HCT116 (cell line): Measurements from ENCODE around the gene LY9. TPM values are rescaled to one million over a fixed set of nuclear protein-coding genes. Genes with fewer than 3 reads are reported as not detected.

Source experiments
- ATAC-seq: fragments of 200-7000 bp; cut with Tn5 transposase; 2 replicates; pipeline ENCODE4 v1.9.1; 2020; ENCODE audit warnings: mild to moderate bottlenecking, moderate library complexity
- BruUV-seq: library from RNA; stranded (reverse); fragments of 400-500 nt; replicated peaks from 2 replicates; lab custom pipeline; 2021; lab: Mats Ljungman, UMichigan
- CTCF ChIA-PET: fragments of 300-600 bp; sonication (Branson Sonifier 250); formaldehyde crosslinking; loops from one replicate; lab custom pipeline; 2021; ENCODE audit warnings: antibody characterized with exemption; lab: Charles Lee
- POLR2A ChIA-PET: fragments of 300-600, 350-600 bp; sonication (Branson Sonifier 250); formaldehyde crosslinking; loops from one replicate; lab custom pipeline; 2021; ENCODE audit warnings: antibody characterized with exemption; lab: Charles Lee
- RAD21 ChIA-PET, 2 experiments: fragments of 300-600 bp; sonication (Branson Sonifier 250); formaldehyde crosslinking; loops; one replicate each; lab custom pipeline; 2023; ENCODE audit warnings: low total read pairs in 2 of 2; ENCODE audit not compliant: uncharacterized antibody in 2 of 2, unreplicated experiment in 2 of 2, low non-redundant PET in 1 of 2; lab: Charles Lee
- DNase-seq: peaks from one replicate; pipeline ENCODE4 v3.0.0-alpha.2; 2010; ENCODE audit warnings: low read depth, low spot score
- H2AFZ ChIP-seq: fragments of 200-600 bp; shearing (Covaris generic), sonication (generic); 2 replicates; pipeline ENCODE4 v1.6.1; 2017; ENCODE audit warnings: low read depth, mixed run types, mixed read lengths, antibody characterized with exemption, low read length; ENCODE audit not compliant: poor library complexity, severe bottlenecking
- H3K27ac ChIP-seq: 2 replicates; pipeline ENCODE4 v1.5.1; 2012; ENCODE audit warnings: low read depth, low read length
- H3K27me3 ChIP-seq: fragments of 200-600 bp; sonication (generic); 2 replicates; pipeline ENCODE4 v1.6.1; 2016; ENCODE audit warnings: mixed run types, low read length, mixed read lengths; ENCODE audit not compliant: insufficient read depth
- H3K36me3 ChIP-seq, 2 experiments: fragments of 200-500 bp in 1 of 2; fragments of 200-600 bp in 1 of 2; sonication (Bioruptor generic) in 1 of 2; sonication (generic) in 1 of 2; 2 replicates each; pipeline versions ENCODE4 v1.5.1 to v1.6.1; 2014 to 2016; ENCODE audit warnings: low read length in 2 of 2, inconsistent platforms in 1 of 2, mixed read lengths in 1 of 2, mixed run types in 1 of 2; ENCODE audit not compliant: insufficient read depth in 2 of 2, control insufficient read depth in 1 of 2
- H3K4me1 ChIP-seq, 2 experiments: fragments of 200-600 bp in 1 of 2; sonication (generic) in 1 of 2; 2 replicates each; pipeline versions ENCODE4 v1.5.1 to v1.6.1; 2012 to 2017; ENCODE audit warnings: low read length in 2 of 2, inconsistent platforms in 1 of 2, mild to moderate bottlenecking in 1 of 2, mixed read lengths in 1 of 2, mixed run types in 1 of 2, moderate library complexity in 1 of 2; ENCODE audit not compliant: insufficient read depth in 2 of 2, control insufficient read depth in 1 of 2
- H3K4me2 ChIP-seq: fragments of 200-600 bp; sonication (generic); 2 replicates; pipeline ENCODE4 v1.6.1; 2017; ENCODE audit warnings: mixed run types, low read length, mixed read lengths
- H3K4me3 ChIP-seq, 2 experiments: fragments of 200-600 bp in 1 of 2; sonication (generic) in 1 of 2; replicated peaks in 1 of 2; 2 replicates each; pipeline ENCODE4 v1.5.1; 2011 to 2016; ENCODE audit warnings: low read length in 2 of 2, control low read depth in 1 of 2, low read depth in 1 of 2, mild to moderate bottlenecking in 1 of 2, mixed read lengths in 1 of 2, mixed run types in 1 of 2
- H3K79me2 ChIP-seq: fragments of 200-600 bp; sonication (generic); 2 replicates; pipeline ENCODE4 v1.6.1; 2017; ENCODE audit warnings: mild to moderate bottlenecking, mixed run types, low read length, moderate library complexity, mixed read lengths; ENCODE audit not compliant: insufficient read depth
- H3K9ac ChIP-seq: fragments of 200-600 bp; sonication (generic); 2 replicates; pipeline ENCODE4 v1.6.1; 2016; ENCODE audit warnings: low read length, mixed read lengths
- H3K9me2 ChIP-seq: fragments of 200-600 bp; sonication (generic), shearing (Covaris generic); 2 replicates; pipeline ENCODE4 v1.6.1; 2017; ENCODE audit warnings: mixed run types, mild to moderate bottlenecking, moderate library complexity; ENCODE audit not compliant: insufficient read depth
- H3K9me3 ChIP-seq, 2 experiments: fragments of 200-500 bp in 1 of 2; fragments of 200-600 bp in 1 of 2; sonication (Bioruptor generic) in 1 of 2; sonication (generic) in 1 of 2; 2 replicates each; pipeline ENCODE4 v1.6.1; 2014 to 2017; ENCODE audit warnings: low read length in 2 of 2, mixed read lengths in 2 of 2, inconsistent platforms in 1 of 2, low read depth in 1 of 2, mild to moderate bottlenecking in 1 of 2, mixed run types in 1 of 2, moderate library complexity in 1 of 2; ENCODE audit not compliant: control insufficient read depth in 1 of 2, insufficient read depth in 1 of 2
- H4K20me1 ChIP-seq: fragments of 200-600 bp; sonication (generic), shearing (Covaris generic); 2 replicates; pipeline ENCODE4 v1.6.1; 2017; ENCODE audit warnings: mixed run types, mild to moderate bottlenecking, moderate library complexity; ENCODE audit not compliant: insufficient read depth
- CTCF ChIP-seq, 3 experiments: fragments of 200-600 bp in 1 of 3; sonication (generic) in 1 of 3; IDR thresholded peaks in 2 of 3; conservative IDR thresholded peaks in 1 of 3; 2 replicates each; pipeline ENCODE4 v1.5.1; 2012 to 2017; ENCODE audit warnings: low read depth in 2 of 3, low read length in 2 of 3, antibody characterized with exemption in 1 of 3, borderline replicate concordance in 1 of 3, control low read depth in 1 of 3, mild to moderate bottlenecking in 1 of 3, mixed read lengths in 1 of 3, mixed run types in 1 of 3, moderate library complexity in 1 of 3; ENCODE audit not compliant: insufficient read depth in 1 of 3
- EZH2 ChIP-seq: fragments of 200-600 bp; sonication (generic); IDR thresholded peaks from 2 replicates; pipeline ENCODE4 v1.6.1; 2017; ENCODE audit warnings: antibody characterized with exemption, mixed run types
- POLR2AphosphoS5 ChIP-seq: IDR thresholded peaks from 2 replicates; pipeline ENCODE4 v1.6.1; 2011; ENCODE audit warnings: mild to moderate bottlenecking, low read depth, low read length, moderate library complexity
- RAD21 ChIP-seq: IDR thresholded peaks from 2 replicates; pipeline ENCODE4 v1.6.1; 2012; ENCODE audit warnings: low read depth, mild to moderate bottlenecking
- SIN3A ChIP-seq: IDR thresholded peaks from 2 replicates; pipeline ENCODE4 v1.6.1; 2012; ENCODE audit warnings: low read depth
- ZBTB33 ChIP-seq: IDR thresholded peaks from 2 replicates; pipeline ENCODE4 v1.6.1; 2011; ENCODE audit warnings: mild to moderate bottlenecking, low read length, moderate library complexity; ENCODE audit not compliant: insufficient replicate concordance; ENCODE audit errors: extremely low read depth
- ZFX ChIP-seq: fragments of 450-650 bp; IDR thresholded peaks from 2 replicates; pipeline ENCODE4 v1.6.1; 2017
- ZNF274 ChIP-seq: fragments of 200-500 bp; sonication (Bioruptor generic); IDR thresholded peaks from 2 replicates; pipeline ENCODE4 v1.6.1; 2014; ENCODE audit warnings: mild to moderate bottlenecking, low read depth, low read length, inconsistent platforms
- intact Hi-C: fragments of 100-400 bp; cut with micrococcal nuclease; formaldehyde crosslinking; loops from 2 replicates; pipeline ENCODE4 v1.10.0; 2022
- total RNA-seq: library from RNA; stranded (reverse); gene quantifications from one replicate; pipeline ENCODE4 v1.2.1, GENCODE V29; 2021; ENCODE audit not compliant: unreplicated experiment
- TF ChIP-seq, protein P1 (sequence below): IDR thresholded peaks from 2 replicates; pipeline ENCODE4 v1.6.1; 2012
- TF ChIP-seq, protein P2 (sequence below): IDR thresholded peaks from 2 replicates; pipeline ENCODE4 v1.6.1; 2012

The LY9 gene
- total RNA-seq, 1 experiment from 2014 or later, result 0.22 TPM

DNA sequence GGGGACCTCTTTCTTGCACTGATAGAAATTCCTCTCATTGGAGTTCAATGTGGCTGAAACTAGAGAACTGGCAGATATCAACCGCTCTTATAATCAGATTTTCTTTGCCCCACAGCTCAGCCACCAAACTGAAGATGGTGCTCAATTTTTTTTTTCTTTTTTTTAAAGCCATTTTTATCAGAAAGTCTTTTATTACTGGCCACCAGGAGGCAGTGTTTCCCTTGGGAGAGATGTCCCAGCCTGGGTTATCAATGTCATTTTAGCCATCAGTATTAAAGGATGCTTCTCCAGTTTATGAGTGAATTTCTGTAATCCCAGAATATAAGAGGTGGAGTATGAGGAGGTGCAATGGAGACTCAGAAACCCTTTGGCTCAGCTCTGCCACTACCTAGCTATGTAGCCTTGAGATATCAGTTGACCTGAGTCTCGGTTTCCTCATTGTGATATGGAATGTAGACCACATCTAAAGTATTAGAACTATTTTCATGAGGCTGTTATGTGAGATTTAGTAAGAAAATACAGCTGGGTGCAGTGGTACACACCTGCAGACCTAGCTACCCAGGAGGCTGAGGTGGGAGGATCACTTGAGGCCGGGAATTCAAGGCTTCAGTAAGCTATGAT, 39.1 kb downstream of the LY9 start:
- DNase-seq (peak; percentile 22), ATAC-seq (peak; percentile 39)
- CTCF ChIA-PET, result interaction anchor here (0.7 to 5.0 kb wide), 16 partner anchors 9 to 547 kb away, joined by 3 to 45 read pairs (median 5); partner anchors contain the start of gene ITLN2
- intact Hi-C loops, result loop anchor here (1.0 to 5.0 kb wide), 3 partner anchors 116 to 408 kb away; no protein-coding TSS in a partner anchor
- RAD21 ChIA-PET, result interaction anchor here (0.6 to 1.6 kb wide), 3 partner anchors 18 to 119 kb away, joined by 3 read pairs; partner anchors contain the start of gene ITLN2 (in 2 of the 2)
- Histone ChIP-seq H3K4me3 (no peak overlapping the region), H3K4me2 (no peak overlapping the region), H3K9me3 (no peaks in the 10 kb centered on the region), H3K27me3 (peaks cover 5% of the 10 kb centered on the region; the same call in 1 of the 2 replicates), H3K27ac (no peak overlapping the region), H3K79me2 (no peaks in the 10 kb centered on the region), H3K36me3 (no peaks in the 10 kb centered on the region), H2AFZ (no peak overlapping the region), H3K9ac (no peak overlapping the region), H4K20me1 (no peaks in the 10 kb centered on the region), H3K9me2 (no peaks in the 10 kb centered on the region), H3K4me1 (0 out of 4 replicates have a peak, but pooled peaks cover 0 to 3% of the 10 kb centered on the region in 2 experiments)
- TF ChIP-seq CTCF (IDR thresholded peaks at IDR 0.05 in 2 of 3, conservative IDR thresholded peaks at IDR 0.05 in 1 of 3; ENCODE audit: borderline replicate concordance in 1 of 3, insufficient read depth in 1 of 3, low read depth in 2 of 3, low read length in 2 of 3) (peak; percentile 61 to 91 (median 86)), ZFX (no peak), ZBTB33 (no peak), POLR2AphosphoS5 (no peak), EZH2 (no peak), ZNF274 (no peak), SIN3A (no peak), RAD21 (peak; percentile 85)
- TF ChIP-seq, protein P1, sequence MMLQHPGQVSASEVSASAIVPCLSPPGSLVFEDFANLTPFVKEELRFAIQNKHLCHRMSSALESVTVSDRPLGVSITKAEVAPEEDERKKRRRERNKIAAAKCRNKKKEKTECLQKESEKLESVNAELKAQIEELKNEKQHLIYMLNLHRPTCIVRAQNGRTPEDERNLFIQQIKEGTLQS, result no peak
- TF ChIP-seq, protein P2, sequence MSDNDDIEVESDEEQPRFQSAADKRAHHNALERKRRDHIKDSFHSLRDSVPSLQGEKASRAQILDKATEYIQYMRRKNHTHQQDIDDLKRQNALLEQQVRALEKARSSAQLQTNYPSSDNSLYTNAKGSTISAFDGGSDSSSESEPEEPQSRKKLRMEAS, result no peak
- no TSS peak for BruUV-seq
- POLR2A ChIA-PET, result interaction anchor here (1.4 kb wide), 1 partner anchor 116 kb away, joined by 3 read pairs; no protein-coding TSS in a partner anchor
